DMS 273 treated with DMSO at 0.1 percent for 48 hours (cell line): ENCODE measurements around the gene SYCP2.

Experiments
- DNase-seq: peaks from one replicate; lab custom pipeline; 2025; lab: John Stamatoyannopoulos, UW

The SYCP2 gene

DNA sequence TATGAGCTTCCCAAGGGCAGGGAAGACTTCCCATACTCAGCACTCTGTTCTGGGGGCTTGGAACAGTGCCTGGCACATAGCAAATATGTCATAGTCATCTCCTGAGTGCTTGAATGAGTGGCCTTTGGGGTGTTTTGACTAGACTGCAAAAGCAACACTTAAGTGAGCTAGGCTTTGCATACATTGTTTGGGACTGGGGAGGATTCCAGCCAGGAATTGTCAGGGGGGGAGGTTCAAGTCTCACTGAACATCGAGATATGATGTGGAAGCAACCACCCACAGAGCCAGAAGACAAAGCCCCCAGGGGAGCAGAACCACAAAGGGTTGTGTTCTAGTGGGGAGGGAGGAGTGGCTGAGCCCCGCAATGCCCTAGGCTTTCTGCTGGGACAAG, 98.4 kb downstream of the SYCP2 start:
- no peak for DNase-seq

DNA sequence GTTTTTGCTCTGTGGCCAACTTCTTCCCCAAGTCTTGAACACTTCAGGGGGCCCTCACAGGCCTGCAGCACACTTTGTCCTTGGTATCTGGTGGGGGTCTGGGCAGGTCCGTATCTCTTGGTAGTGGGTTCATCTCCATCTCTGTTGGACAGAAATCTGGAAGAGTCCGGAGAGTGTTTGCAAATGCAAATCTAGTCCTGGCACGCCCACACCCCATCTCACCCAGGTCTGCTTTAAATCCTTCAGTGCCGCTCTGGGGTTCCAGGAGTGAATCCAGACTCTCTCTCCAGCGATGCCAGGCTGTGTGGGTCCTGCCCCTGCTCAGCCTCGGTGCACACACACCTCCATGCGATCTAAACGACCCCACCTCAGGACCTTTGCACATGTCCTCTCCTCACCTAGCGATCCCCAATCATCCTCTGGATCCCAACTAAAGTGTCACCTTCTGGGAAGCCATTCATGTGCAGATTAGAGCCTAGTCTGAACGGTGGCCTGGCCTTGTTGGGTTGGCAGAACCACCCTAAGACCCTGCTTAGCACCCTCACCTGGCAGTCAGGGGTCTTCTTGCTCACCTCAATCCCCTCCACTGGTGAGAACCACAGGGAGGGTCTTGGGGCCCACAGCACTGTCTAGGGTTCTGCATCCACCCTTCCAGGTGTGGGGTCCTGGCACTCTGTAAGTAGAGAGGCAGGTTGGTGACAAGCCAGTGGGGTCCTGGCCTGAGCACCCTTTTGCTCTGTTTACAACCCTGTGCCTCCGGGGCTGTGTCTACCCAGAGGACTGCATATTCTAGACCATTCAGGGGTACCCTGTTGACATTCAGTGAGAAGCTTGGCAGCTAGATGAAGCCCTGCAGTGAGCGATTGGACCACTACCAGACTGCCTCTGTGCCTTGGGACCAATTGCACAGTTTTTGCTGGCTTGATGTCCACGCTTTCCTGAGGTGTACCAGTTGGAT, 100.8 kb downstream of the SYCP2 start:
- no peak for DNase-seq

DNA sequence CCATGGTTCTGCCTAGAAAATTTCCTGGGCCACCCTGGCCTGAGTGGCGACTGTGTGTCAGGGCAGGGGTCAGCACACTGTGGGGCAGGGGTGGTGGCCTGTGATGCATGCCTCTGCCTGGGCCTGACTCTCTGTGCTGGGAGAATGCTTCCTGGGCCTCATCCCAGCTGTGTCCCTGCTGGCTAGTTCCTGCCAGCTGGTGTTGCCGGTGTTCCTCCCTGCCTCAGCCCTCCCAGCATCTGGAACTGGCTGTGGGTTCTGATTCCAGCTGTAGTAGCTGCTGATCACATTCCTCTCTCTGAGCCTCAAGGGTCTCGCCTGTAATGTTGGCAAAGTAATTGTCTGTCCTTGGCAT, 101.5 kb downstream of the SYCP2 start:
- no peak for DNase-seq

DNA sequence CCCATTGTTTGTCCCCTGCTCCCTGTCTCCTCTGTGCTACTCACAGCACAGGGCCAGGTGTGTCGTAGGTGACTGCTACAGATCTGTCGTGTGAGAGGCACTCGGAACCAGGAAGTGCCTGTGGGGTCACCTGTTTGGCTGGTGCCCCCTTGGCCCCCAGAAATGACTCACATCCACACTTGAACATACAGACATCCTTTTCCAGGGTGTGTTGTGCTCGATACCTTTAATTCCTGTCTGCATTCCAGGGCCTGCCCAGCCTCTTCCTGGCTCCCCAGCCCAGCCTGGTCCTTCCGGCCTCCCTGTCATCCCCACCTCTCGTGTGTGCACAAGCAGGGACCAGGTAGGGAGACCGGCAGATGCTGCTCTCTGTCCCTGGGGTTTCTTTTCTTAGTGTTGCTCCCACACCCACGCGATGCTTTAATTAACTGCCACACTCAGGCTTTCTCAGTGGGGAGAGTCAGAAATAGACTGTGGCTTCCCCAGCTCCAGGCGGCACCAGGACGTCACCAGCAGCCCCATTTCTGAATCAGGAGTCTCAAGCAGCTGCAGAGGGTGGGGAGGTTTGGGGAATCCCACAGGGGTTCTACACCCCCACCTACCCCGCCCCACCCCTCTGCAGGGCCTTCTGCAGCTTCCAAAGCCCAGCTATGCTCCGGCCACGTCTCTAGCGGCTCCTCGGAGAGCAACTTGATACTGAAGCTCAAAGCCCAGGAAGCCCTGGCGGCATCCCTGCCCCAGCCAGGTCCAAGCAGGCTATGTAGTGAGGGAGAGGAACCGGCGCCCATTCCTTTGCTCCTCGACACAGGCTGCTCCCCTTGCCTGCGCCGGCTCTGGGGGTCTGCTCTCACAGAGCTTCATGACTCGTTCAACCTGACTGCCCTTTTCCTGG, 102.2 kb downstream of the SYCP2 start:
- DNase-seq, result no peak

DNA sequence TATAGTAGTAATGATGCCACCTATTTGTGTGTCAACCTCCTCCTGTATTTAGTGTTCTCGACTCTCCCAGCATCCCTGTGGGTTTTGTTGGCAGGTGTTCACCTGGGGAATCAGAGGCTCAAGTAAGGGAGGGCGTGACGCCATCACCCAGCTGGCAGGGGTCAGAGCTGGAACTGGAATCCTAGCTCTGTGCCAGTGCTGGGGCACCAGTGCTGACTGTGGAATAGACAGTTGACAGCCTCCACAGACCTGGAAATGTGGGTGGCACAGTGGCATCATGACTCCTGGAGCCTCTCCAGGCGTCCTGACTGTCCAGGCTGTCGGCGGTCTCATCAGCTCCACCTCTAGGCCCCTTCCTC, 102.8 kb downstream of the SYCP2 start:
- no peak for DNase-seq

DNA sequence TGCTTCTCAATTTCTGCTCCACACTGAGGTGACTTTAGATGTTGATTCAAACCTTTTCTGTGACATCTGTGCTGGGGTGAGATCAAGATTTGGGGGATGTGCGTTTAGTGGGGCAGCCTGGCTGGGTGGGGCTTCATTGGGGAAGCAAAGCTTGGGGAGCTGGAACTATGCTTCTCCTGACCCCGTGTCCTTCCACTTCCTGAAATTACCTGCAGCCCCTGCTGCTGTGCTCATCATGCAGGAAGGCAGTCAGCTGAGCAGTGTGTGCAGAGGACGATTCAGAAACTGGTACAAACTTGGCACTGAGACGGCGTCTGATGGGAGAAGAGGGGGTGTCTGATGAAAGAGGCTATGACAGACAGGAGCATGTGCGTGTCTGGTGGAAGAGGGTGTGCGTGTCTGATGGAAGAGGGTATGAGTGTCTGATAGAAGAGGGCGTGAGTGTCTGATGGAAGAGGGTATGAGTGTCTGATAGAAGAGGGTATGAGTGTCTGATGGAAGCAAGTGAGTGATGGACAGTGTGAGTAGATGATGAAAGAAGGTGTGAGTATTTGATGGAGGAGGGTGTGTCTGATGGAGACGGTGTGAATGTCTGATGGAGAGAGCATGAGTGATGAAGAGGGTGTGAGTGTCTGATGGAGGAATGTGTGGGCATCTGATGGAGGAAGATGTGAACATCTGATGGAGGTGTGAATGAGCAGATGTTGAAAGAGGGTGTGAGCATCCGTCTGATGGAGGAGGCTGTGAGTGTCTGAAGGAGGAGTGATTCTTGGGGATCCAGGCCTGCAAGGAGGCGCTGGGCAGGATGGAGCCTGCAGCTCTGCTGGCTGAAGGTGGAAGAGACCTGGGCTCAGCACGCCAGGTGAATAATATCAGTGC, 103.4 kb downstream of the SYCP2 start:
- DNase-seq, result no peak

DNA sequence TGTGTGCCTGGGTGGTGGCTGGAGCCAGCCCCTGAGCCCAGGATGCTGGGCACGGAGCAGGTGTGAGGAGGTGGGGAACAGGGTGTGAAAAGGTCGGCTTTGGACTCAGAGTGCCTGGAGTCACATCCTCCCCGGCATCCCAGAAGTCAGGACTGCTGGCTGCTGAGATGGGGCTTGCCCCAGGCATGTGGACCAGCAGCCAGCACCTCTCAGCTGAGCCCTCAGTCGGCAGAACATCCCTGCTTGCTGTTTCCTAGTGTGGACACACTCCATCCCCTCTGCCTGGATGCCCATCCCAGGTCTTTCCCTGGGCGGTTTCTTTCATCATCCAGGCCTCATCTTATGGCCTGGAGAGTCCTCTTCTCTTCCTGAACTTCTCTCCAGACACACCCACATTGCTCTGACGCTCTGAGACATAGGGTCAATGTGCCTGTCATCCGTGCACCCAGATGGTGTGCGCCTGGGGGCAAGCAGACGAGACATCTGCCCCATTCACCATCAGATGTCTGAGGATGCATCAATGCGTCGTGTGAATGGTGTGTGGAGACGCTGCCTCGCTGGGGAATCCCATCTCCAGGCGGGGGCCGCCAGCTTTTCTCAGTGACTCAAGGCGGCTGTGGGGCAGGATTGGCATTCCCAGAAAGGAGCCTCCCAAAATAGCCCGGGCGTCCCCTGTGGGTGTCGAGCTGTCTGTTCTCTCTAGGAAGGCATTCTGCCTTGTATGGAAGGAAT, 104.2 kb downstream of the SYCP2 start:
- DNase-seq, result no peak

DNA sequence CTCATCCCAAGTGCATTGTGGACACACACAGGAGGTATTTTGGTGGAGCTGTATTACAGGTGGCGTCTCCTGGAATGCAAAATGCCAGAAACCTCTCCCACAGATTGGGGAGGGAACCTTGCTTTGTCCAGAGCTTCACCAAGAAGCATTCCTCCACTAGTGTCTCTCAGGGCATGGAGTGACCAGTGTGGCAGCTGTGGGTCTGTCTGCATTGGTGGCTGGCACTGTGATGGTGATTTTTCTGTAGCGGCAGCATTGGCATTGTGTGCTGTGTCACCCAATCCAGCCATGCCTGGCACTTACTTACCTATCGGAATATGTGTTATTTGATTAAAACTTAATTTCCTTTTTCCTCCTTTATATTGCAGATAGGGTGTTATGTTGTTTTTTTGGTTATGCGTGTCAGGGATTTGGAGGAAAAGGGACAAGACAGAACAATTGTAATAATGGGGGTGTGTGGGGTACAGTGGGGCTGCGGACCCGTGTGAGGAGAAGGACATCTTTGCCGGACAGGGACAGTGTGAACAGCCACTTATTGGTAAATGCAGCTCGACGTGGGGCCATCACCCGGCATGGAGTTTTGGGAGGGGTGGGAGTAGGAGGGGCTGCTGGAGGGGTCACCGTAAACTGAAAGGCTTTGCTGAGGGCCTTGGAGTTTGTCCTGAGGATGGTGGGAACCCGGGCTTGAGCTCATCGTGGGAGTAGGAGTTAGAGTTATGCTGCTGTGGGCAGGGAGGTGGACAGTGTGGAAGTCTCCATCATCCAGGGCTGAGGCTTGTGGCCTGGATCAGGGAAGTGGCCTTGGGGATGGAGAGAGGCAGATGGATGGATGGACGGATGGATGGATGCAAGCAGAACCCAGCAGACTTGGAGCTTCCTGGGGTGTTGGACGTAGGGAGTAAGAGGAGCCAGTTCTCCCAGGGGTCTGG, 105.0 kb downstream of the SYCP2 start:
- no peak for DNase-seq

DNA sequence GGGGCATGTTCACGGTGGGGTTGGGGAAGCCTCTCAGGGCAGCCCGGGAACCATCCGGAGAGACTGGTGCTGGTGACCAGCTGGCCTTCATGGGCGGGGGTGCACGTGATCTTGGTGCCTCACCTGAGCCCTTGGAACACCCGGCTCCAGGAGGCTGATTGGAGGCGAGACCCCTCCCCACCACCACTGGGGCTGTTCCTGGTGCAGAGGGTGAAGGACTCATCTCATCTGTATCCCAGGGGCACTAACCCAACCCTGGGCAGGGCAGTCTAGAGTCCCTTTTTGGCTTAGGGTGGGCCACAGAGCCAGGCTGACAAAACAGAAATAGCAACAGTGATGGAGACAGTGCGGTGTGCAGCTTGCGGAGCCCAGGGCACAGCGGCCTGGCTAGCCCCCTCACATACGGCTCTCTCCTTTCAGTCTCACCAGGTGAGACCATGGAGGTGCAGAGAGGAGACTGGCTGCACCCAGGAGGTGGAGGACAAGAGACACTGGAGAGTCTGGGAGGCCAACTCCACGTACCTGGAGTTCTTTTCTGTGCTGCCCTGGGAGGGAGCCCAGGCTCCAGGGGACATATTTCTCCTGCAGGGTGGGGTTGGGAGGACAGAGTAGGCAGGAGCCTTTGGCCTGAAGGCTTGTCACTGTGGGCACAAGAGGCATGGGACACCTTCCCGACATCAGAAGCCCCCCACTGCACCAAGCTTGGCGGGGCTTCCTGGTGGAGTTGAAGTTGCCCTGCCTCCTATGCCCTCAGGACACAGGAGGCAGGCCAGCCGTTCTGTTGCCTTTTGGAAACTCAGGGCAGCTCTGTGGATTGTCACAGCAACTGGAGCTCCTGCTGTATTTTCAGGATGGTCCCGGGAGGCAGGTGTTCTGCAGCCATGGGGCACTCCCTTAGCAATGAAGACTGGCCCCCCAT, 106.0 kb downstream of the SYCP2 start:
- DNase-seq, result no peak

DNA sequence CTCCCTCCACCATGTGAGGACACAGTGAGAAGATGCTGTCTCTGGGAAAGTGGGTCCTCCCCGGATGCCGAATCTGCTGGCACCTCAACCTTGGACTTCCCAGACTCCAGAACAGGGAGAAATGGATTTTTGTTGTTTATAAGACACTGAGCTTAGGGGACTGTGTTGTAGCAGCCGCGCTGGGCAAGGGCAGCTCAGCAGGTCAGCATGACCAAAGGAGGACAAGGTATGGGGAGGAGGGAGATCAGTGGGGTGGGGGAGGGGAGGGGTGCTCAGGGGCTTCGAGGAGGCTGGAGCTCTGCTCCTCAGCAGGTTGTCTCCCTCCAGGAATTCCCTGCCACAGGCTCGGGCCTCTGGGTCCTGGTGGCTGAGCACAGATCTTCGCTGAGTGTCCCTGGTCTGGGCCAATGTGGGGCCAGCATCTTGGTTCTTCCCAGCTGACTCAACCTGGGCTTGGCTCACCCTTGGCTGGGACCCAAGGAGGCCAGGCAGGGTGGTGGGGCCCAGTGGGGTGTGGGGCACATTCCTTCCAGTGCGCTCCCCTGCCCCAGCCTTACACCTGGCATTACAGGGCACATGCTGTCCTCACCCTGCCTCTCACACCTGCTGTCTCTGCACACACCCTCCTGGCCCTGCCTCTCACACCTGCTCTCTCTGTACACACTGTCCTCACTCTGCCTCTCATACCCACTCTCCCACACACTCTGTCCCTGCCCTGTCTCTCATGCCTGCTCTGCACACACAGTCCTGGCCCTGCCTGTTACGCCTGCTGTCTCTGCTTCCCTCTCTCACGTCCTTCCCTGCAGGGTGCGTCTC, 107.3 kb downstream of the SYCP2 start:
- DNase-seq, result no peak

DNA sequence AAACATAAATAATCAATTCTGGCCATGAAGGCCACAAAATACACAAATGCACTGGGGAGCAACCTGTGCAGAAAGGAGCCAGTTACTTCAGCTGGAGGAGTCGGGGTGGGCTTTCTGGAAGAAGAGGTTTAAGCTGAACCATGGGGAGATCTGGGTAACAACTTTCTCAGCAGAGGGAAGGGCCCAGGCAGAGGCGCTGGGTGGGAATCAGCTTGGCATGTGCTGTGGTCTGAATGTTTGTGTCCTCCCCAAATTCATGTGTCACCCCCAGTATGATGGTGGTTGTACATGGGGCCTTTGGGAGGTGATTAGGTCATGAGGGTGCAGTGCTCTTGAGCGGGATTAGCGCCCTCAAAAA, 107.9 kb downstream of the SYCP2 start:
- no peak for DNase-seq

DNA sequence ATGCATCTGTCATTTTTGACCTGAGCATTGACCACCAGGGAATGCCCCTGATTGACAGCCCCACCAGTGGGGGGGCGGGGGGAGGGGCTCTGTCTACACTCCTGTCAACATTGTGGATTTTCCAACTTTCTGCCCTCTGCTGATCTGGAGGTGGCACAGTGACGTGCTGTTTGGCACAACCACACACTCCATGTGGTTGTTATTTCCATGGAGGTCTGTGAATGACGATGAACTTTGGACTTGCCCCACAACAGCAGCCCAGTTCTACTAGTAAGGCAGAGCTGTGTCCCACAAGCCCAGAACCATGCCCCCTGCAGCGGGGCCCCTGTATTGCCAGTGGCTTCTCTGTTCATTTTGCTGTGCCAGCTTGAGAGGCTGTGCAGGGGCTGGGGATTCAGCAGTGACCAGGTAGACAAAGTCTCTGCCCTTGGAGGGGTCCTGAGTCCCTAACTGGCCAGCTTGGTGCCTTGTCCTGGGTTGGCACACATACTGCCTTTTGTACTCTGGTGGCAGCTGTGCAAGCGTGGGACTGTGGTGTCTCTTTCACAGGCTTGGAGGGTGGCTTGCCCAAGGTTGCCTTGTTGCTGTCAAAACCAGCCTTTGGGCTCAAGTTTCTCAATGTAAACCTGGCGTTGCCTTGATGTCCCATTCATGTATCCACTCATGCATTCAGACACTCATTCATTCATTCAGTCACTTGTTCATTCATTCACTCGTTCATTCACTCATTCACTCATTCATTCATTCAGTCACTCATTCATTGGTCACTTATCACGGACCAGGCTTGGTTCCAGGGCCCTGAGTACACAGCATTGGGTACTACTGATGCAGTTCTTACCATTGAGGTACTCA, 108.5 kb downstream of the SYCP2 start:
- no peak for DNase-seq

DNA sequence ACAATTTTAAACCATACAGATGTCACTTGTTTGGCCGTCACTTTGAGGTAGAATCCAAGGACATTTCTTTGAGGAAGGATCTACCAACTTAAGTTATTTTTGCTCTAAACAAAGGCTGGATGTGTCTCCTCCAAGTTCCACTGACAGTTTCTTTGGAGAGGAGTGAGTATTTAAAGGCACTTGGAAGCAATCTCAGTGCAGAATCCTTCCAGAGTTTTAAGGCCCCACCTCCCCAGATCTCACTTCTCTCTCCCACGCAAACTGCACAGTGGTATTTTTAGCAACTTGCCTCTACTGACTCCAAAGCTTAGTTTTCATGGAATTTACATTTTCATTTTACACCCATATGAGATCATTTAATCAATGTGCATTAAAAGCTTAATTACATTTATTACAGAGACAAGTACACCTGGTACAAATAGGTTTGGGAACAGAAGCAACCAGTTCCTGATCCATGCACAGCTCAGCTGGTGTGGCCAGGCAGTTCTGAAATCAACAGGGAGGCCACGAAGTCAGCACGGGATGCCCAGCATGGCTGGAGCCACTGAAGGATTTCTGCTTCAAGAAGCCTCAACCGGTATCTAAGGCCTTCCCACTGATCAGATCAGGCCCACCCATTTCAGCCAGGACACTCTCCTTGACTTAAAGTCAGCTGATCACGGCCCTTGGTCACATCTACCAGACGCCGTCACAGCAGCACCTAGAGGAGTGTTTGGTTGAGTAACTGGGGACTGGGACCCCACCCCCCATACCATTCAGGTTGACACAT, 109.8 kb downstream of the SYCP2 start:
- no peak for DNase-seq

DNA sequence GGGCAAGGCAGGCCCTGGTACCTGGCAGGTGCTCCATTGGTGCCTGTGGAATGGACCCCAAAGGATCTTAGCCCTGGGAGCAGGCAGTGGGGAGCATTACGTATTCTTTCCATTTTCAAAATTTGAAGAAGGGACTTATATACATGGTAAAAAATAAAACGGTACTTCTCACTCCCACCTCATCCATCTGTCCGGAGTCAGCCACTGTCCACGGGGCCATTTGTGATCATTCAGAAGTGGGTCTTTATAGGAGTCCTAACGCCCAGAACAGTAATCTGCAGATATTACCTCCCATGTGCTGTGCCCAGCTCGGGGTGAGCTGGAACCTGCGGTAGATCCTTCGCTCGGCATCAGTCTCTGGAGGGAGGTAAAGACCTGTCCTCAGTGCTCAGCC, 110.4 kb downstream of the SYCP2 start:
- DNase-seq, result no peak

DNA sequence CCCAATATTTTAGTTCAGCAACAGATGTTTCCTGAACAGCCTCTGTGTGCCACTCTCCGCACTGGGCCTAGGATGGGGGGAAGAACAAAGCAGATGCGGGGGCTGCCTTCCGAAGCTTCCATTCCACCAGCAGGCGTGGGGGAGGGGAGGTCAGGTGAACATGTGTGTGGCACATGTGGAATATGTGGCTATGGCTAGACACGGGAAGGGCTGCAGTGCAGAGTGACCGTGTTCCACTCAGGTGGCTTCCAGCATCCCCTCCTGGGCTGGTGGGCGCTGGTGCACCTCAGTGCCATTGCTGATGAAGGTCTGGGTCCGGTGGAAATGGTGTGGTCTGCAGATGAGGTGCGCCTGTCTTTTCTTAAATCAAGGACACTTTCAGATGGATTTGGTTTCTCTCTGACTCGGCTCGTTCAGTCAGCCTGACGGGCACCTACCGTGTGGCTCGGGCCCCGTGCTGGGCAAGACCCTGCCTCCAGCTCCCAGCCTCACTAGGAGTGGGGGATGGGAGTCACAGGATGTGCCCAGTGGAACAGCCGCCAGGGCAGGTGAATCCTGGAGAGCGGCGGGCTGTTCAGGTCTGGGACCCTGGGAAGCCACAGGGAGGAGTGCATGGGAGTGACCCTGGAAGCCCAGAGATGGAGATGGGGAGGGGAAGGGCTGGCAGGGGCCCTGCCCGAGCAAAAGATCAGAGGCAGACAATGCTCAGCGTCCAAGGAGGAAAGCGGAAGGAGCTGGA, 111.0 kb downstream of the SYCP2 start:
- DNase-seq, result no peak

DNA sequence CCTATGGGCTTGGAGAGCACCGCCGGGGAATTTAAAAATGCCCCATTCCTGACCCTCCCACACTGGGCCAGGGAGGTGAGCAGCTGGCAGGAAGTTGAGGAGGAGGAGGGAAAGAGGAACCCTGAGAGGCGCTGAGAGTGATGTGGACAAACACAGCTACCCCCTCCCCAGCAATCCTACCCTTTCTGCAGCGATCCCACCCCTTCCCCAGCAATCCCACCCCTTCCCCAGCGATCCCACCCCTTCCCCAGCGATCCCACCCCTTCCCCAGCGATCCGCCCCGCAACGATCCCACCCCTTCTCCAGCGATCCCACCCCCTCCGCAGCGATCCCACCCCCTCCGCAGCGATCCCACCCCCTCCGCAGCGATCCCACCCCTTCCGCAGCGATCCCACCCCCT, 111.6 kb downstream of the SYCP2 start:
- DNase-seq, result no peak
